Endothelial cell of umbilical vein (primary cell): ENCODE data around the gene PSMB3. TPM values are rescaled to one million over a fixed set of nuclear protein-coding genes. Genes with fewer than 3 reads are reported as not detected.

ENCODE experiments used
- BruUV-seq: library from RNA; stranded (reverse); fragments of 400-500 nt; replicated peaks from 2 replicates; lab custom pipeline; 2021; lab: Mats Ljungman, UMichigan
- CTCF ChIA-PET: fragments of 300-600, 350-600 bp; sonication (Branson Sonifier 250); formaldehyde crosslinking; loops from one replicate; lab custom pipeline; 2021; ENCODE audit warnings: antibody characterized with exemption, inconsistent platforms; lab: Charles Lee
- POLR2A ChIA-PET: fragments of 300-600, 350-600 bp; sonication (Branson Sonifier 250); formaldehyde crosslinking; loops from one replicate; lab custom pipeline; 2021; ENCODE audit warnings: antibody characterized with exemption, inconsistent platforms; lab: Charles Lee
- DNase-seq: peaks from one replicate; pipeline ENCODE4 v3.0.0-alpha.2; 2011; ENCODE audit warnings: low read depth, low spot score
- FAIRE-seq: peaks from 2 replicates; lab custom pipeline; 2011; peaks lifted over from hg19 to GRCh38; lab: Jason Lieb, UNC
- H2AFZ ChIP-seq: 2 replicates; pipeline ENCODE4 v1.6.0; 2012; ENCODE audit warnings: low read depth, low read length, control low read depth, inconsistent platforms
- H3K27ac ChIP-seq: 2 replicates; pipeline ENCODE4 v1.5.1; 2011; ENCODE audit warnings: low read depth, mild to moderate bottlenecking, control low read depth, low read length, moderate library complexity; ENCODE audit not compliant: insufficient read depth
- H3K27me3 ChIP-seq, 2 experiments: 2 replicates each; pipeline versions ENCODE4 v1.6.0 to v1.6.1; 2011; ENCODE audit warnings: low read length in 2 of 2, mixed read lengths in 1 of 2; ENCODE audit not compliant: control insufficient read depth in 2 of 2, insufficient read depth in 2 of 2
- H3K36me3 ChIP-seq, 2 experiments: 2 replicates in 1 of 2; 3 replicates in 1 of 2; pipeline ENCODE4 v1.5.1; 2011; ENCODE audit warnings: low read length in 2 of 2, mild to moderate bottlenecking in 1 of 2, moderate library complexity in 1 of 2; ENCODE audit not compliant: control insufficient read depth in 2 of 2, insufficient read depth in 2 of 2; ENCODE audit errors: extremely low read depth in 1 of 2
- H3K4me1 ChIP-seq: 3 replicates; pipeline ENCODE4 v1.5.1; 2011; ENCODE audit warnings: mild to moderate bottlenecking, low read length; ENCODE audit not compliant: control insufficient read depth, insufficient read depth; ENCODE audit errors: extremely low read depth
- H3K4me2 ChIP-seq: 2 replicates; pipeline ENCODE4 v1.6.1; 2011; ENCODE audit warnings: low read length, control low read depth, mixed read lengths; ENCODE audit not compliant: insufficient read depth
- H3K4me3 ChIP-seq, 3 experiments: fragments of 200-600 bp in 1 of 3; sonication (generic), shearing (Covaris generic) in 1 of 3; replicated peaks in 1 of 3; 2 replicates each; pipeline ENCODE4 v1.5.1; 2011 to 2016; ENCODE audit warnings: control low read depth in 3 of 3, low read length in 3 of 3, mild to moderate bottlenecking in 2 of 3, inconsistent platforms in 1 of 3, low read depth in 1 of 3, moderate library complexity in 1 of 3; ENCODE audit not compliant: insufficient read depth in 1 of 3
- H3K79me2 ChIP-seq: 2 replicates; pipeline ENCODE4 v1.6.0; 2012; ENCODE audit warnings: low read length, inconsistent platforms; ENCODE audit not compliant: control insufficient read depth, insufficient read depth
- H3K9ac ChIP-seq: replicated peaks from 2 replicates; pipeline ENCODE3; 2011; ENCODE audit warnings: low read length, control low read depth; ENCODE audit not compliant: insufficient read depth; ENCODE audit errors: extremely low read depth
- H3K9me1 ChIP-seq: replicated peaks from 3 replicates; pipeline ENCODE4 v1.6.0; 2011; ENCODE audit warnings: mild to moderate bottlenecking, low read length; ENCODE audit not compliant: control insufficient read depth, insufficient read depth; ENCODE audit errors: extremely low read depth
- H3K9me3 ChIP-seq: replicated peaks from 2 replicates; pipeline ENCODE4 v1.5.1; 2012; ENCODE audit warnings: low read length, inconsistent platforms; ENCODE audit not compliant: control insufficient read depth, insufficient read depth
- H4K20me1 ChIP-seq: replicated peaks from 2 replicates; pipeline ENCODE3; 2011; ENCODE audit warnings: mild to moderate bottlenecking, low read length; ENCODE audit not compliant: control insufficient read depth, insufficient read depth; ENCODE audit errors: extremely low read depth
- CTCF ChIP-seq, 2 donors: IDR thresholded peaks; 1 replicate in 1 of 2; 2 replicates in 1 of 2; pipeline ENCODE4 v1.5.1; 2011; ENCODE audit warnings: low read length in 2 of 2, mild to moderate bottlenecking in 2 of 2, moderate library complexity in 2 of 2, control low read depth in 1 of 2, inconsistent platforms in 1 of 2, low read depth in 1 of 2; ENCODE audit not compliant: insufficient read depth in 1 of 2; ENCODE audit errors: extremely low read depth in 1 of 2
- EZH2 ChIP-seq: IDR thresholded peaks from 2 replicates; pipeline ENCODE4 v1.6.1; 2012; ENCODE audit warnings: borderline replicate concordance, low read depth, mild to moderate bottlenecking, moderate library complexity, low read length, inconsistent platforms; ENCODE audit not compliant: severe bottlenecking
- FOS ChIP-seq: IDR thresholded peaks from 2 replicates; pipeline ENCODE4 v1.6.1; 2011; ENCODE audit warnings: mild to moderate bottlenecking, low read length, moderate library complexity, borderline replicate concordance; ENCODE audit not compliant: insufficient read depth
- GATA2 ChIP-seq: IDR thresholded peaks from 2 replicates; pipeline ENCODE4 v1.7.0; 2011; ENCODE audit warnings: low read depth, mild to moderate bottlenecking, moderate library complexity, mixed read lengths, low read length; ENCODE audit not compliant: insufficient read length, insufficient read depth
- JUN ChIP-seq: IDR thresholded peaks from 2 replicates; pipeline ENCODE4 v1.6.1; 2011; ENCODE audit warnings: borderline replicate concordance, low read depth; ENCODE audit not compliant: insufficient read length, insufficient read depth
- MAX ChIP-seq: IDR thresholded peaks from 2 replicates; pipeline ENCODE4 v1.6.1; 2011; ENCODE audit not compliant: insufficient read depth, insufficient read length
- MYC ChIP-seq: IDR thresholded peaks from one replicate; pipeline ENCODE4 v1.6.1; 2011; ENCODE audit warnings: mild to moderate bottlenecking, low read depth, low read length
- POLR2A ChIP-seq: IDR thresholded peaks from 2 replicates; pipeline ENCODE4 v1.6.1; 2012; ENCODE audit warnings: low read depth, mild to moderate bottlenecking, control low read depth, low read length
- POLR2AphosphoS5 ChIP-seq: IDR thresholded peaks from 2 replicates; pipeline ENCODE4 v1.6.1; 2012; ENCODE audit warnings: low read depth, mild to moderate bottlenecking, control low read depth, low read length, moderate library complexity; ENCODE audit not compliant: insufficient read depth
- dilution Hi-C: fragments of 300-500 bp; cut with MboI; formaldehyde crosslinking; loops from one replicate; pipeline ENCODE4 v1.15.0; 2019; ENCODE audit warnings: low sequenced_read_pairs; ENCODE audit not compliant: extremely low pct_ligation_motif_present
- intact Hi-C: fragments of 100-400 bp; cut with micrococcal nuclease; formaldehyde crosslinking; loops from one replicate; pipeline ENCODE4 v1.10.0; 2022
- polyA plus RNA-seq, 4 experiments: library from polyadenylated mRNA; depleted of rRNA in 3 of 4; stranded (reverse) in 3 of 4; unstranded in 1 of 4; fragments of >200 nt; gene quantifications; 2 replicates each; pipeline versions ENCODE4 v1.2.1 to v1.2.3, GENCODE V29; 2011 to 2012; ENCODE audit warnings: missing spikeins in 1 of 4
- total RNA-seq: library from RNA; stranded (reverse); gene quantifications from 2 replicates; pipeline ENCODE4 v1.2.3, GENCODE V29; 2021

PSMB3 gene
- total and polyA plus RNA-seq, 2 donors (not counting 3 experiments of a cell fraction or from before 2014, with no cell fraction given), result 213 to 685 TPM

- Histone ChIP-seq H3K27me3 (no peaks in the 10 kb centered on the region), H3K36me3 (peaks cover 2 to 35% of the 10 kb centered on the region in 2 experiments), H3K79me2 (peaks cover 55% of the 10 kb centered on the region), H3K27ac (no peak overlapping the region), H3K9ac (no peak overlapping the region), H3K9me3 (no peaks in the 10 kb centered on the region), H3K4me3 (no peak overlapping the region), H2AFZ (no peak overlapping the region), H3K4me2 (no peak overlapping the region), H3K4me1 (peaks cover 9% of the 10 kb centered on the region), H4K20me1 (no peaks in the 10 kb centered on the region), H3K9me1 (no peaks in the 10 kb centered on the region)
- ChIA-PET POLR2A (no interaction called here), CTCF (no interaction called here)
- DNase-seq (no peak), FAIRE-seq (no peak)
- intact Hi-C loops, result no loop called here
- no peak for TF ChIP-seq FOS
- TF ChIP-seq POLR2A, result no peak
- no peak for TF ChIP-seq MAX
- no peak for TF ChIP-seq JUN
- no peak for TF ChIP-seq MYC
- TF ChIP-seq CTCF (IDR thresholded peaks at IDR 0.05; ENCODE audit: extremely low read depth in 1 of 2, insufficient read depth in 1 of 2, low read depth in 1 of 2, low read length in 2 of 2), result no peak
- TF ChIP-seq POLR2AphosphoS5, result no peak
- TF ChIP-seq EZH2, result no peak
- no peak for TF ChIP-seq GATA2
- dilution Hi-C loops, result no loop called here
- no TSS peak for BruUV-seq
These were observed 12.5 kb upstream of the PSMB3 start for GRCh38 chr17:38740044-38740443.
